SU-DHL-6 (cell line): ENCODE results near the gene CENPS.

Experiments used
- EZH2phosphoT487 ChIP-seq: fragments of 200-600 bp; sonication (generic), shearing (Covaris generic); conservative IDR thresholded peaks from 2 replicates; pipeline ENCODE4 v1.6.1; 2018; ENCODE audit warnings: mild to moderate bottlenecking, antibody characterized with exemption, low read length, moderate library complexity, mixed read lengths
- TF ChIP-seq, protein P1 (sequence below): fragments of 200-600 bp; sonication (generic); IDR thresholded peaks from one replicate; pipeline ENCODE4 v1.5.1; 2017; ENCODE audit warnings: antibody characterized with exemption, mild to moderate bottlenecking, low read length, moderate library complexity; ENCODE audit not compliant: insufficient read depth, poor library complexity, severe bottlenecking

DNA sequence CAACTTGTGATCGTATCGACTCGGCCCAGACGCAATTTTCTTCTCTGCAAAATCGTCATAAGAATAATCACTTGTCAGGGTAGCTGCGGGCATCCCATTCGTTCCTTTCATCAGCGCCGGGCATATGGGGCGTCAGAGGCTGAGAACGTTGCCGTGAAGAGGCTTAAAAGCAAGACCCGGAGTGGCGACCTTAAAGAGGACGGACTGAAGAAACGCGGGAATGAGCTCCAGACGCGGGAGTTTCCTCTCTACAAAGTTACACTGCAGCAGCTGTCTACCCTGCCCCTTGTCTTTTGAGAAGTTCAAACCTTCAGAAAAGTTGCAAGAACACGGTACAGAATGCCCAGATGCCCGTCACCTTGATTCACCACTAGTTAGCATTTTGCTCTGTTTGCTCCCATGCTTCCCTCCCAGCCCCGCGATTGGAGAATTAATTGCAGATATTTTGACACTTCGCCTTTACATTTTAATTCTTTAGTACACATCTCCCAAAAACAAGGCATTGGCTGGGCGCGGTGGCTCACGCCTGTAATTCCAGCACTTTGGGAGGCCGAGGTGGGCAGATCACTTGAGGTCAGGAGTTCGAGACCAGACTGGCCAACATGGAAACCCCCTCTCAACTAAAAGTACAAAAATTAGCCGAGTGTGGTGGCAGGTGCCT, 967 bp downstream of the CENPS start:
- TF ChIP-seq, protein P1, sequence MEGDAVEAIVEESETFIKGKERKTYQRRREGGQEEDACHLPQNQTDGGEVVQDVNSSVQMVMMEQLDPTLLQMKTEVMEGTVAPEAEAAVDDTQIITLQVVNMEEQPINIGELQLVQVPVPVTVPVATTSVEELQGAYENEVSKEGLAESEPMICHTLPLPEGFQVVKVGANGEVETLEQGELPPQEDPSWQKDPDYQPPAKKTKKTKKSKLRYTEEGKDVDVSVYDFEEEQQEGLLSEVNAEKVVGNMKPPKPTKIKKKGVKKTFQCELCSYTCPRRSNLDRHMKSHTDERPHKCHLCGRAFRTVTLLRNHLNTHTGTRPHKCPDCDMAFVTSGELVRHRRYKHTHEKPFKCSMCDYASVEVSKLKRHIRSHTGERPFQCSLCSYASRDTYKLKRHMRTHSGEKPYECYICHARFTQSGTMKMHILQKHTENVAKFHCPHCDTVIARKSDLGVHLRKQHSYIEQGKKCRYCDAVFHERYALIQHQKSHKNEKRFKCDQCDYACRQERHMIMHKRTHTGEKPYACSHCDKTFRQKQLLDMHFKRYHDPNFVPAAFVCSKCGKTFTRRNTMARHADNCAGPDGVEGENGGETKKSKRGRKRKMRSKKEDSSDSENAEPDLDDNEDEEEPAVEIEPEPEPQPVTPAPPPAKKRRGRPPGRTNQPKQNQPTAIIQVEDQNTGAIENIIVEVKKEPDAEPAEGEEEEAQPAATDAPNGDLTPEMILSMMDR = no peak
- TF ChIP-seq EZH2phosphoT487 = no peak
